GM12878 (cell line): ENCODE data around the gene NKIRAS1. TPM values are rescaled to one million over a fixed set of nuclear protein-coding genes. Genes with fewer than 3 reads are reported as not detected.

Experiments used
- ATAC-seq: fragments of 200-7000 bp; cut with Tn5 transposase; 3 replicates; pipeline ENCODE4 v1.9.1; 2020; ENCODE audit warnings: mild to moderate bottlenecking, moderate library complexity
- BruUV-seq: library from RNA; stranded (reverse); fragments of 400-500 nt; replicated peaks from 2 replicates; lab custom pipeline; 2021; lab: Mats Ljungman, UMichigan
- CTCF ChIA-PET: fragments of 300-600 bp; sonication (Branson Sonifier 250); formaldehyde crosslinking; extraction: SDS; loops from one replicate; lab custom pipeline; 2021; ENCODE audit warnings: inconsistent platforms; lab: Yijun Ruan, JAX
- POLR2A ChIA-PET: fragments of 350-600 bp; formaldehyde crosslinking; extraction: SDS; loops from one replicate; lab custom pipeline; 2021; ENCODE audit warnings: inconsistent platforms; lab: Charles Lee
- RAD21 ChIA-PET: fragments of 300-600 bp; sonication (Branson Sonifier 250); formaldehyde crosslinking; loops from one replicate; lab custom pipeline; 2023; ENCODE audit warnings: antibody characterized with exemption; ENCODE audit not compliant: unreplicated experiment; lab: Charles Lee
- SMC1A ChIA-PET: fragments of 300-600 bp; sonication (Branson Sonifier 250); formaldehyde crosslinking; loops from one replicate; lab custom pipeline; 2023; ENCODE audit not compliant: unreplicated experiment, uncharacterized antibody; lab: Charles Lee
- DNase-seq: peaks from one replicate; pipeline ENCODE4 v3.0.0-alpha.2; 2011; ENCODE audit warnings: low read depth, low spot score
- FAIRE-seq: peaks from 3 replicates; lab custom pipeline; 2011; peaks lifted over from hg19 to GRCh38; lab: Jason Lieb, UNC
- H2AFZ ChIP-seq: 2 replicates; pipeline ENCODE4 v1.6.0; 2011; ENCODE audit warnings: low read depth, low read length, control low read depth; ENCODE audit not compliant: control insufficient read depth
- H3K27ac ChIP-seq: 2 replicates; pipeline ENCODE4 v1.5.1; 2011; ENCODE audit warnings: control low read depth; ENCODE audit not compliant: control insufficient read depth, insufficient read depth
- H3K27me3 ChIP-seq, 2 experiments: replicated peaks in 1 of 2; 2 replicates each; pipeline versions ENCODE4 v1.6.0 to v1.6.1; 2011; ENCODE audit warnings: low read length in 1 of 2; ENCODE audit not compliant: control insufficient read depth in 2 of 2, insufficient read depth in 2 of 2
- H3K36me3 ChIP-seq, 2 experiments: 2 replicates each; pipeline ENCODE4 v1.5.1; 2011; ENCODE audit warnings: low read length in 1 of 2; ENCODE audit not compliant: control insufficient read depth in 2 of 2, insufficient read depth in 2 of 2
- H3K4me1 ChIP-seq: 2 replicates; pipeline ENCODE4 v1.6.1; 2011; ENCODE audit warnings: mild to moderate bottlenecking, low read length, moderate library complexity, mixed read lengths; ENCODE audit not compliant: control insufficient read depth, insufficient read depth
- H3K4me2 ChIP-seq: 2 replicates; pipeline ENCODE4 v1.6.0; 2011; ENCODE audit warnings: control low read depth; ENCODE audit not compliant: control insufficient read depth, insufficient read depth
- H3K4me3 ChIP-seq: fragments of 200-600 bp; sonication (generic); 2 replicates; pipeline ENCODE4 v1.5.1; 2016
- H3K79me2 ChIP-seq: 2 replicates; pipeline ENCODE4 v1.6.0; 2011; ENCODE audit warnings: low read length; ENCODE audit not compliant: control insufficient read depth, insufficient read depth
- H3K9ac ChIP-seq: 2 replicates; pipeline ENCODE4 v1.8.0; 2011; ENCODE audit warnings: low read length, control low read depth, mixed read lengths; ENCODE audit not compliant: control insufficient read depth, insufficient read depth
- H3K9me3 ChIP-seq: replicated peaks from 3 replicates; pipeline ENCODE4 v1.5.1; 2011; ENCODE audit warnings: mild to moderate bottlenecking, low read length; ENCODE audit not compliant: control insufficient read depth, insufficient read depth
- H4K20me1 ChIP-seq: 2 replicates; pipeline ENCODE4 v1.6.0; 2011; ENCODE audit not compliant: control insufficient read depth, insufficient read depth
- BCL11A ChIP-seq: IDR thresholded peaks from 2 replicates; pipeline ENCODE4 v1.6.1; 2011; ENCODE audit warnings: low read depth, low read length
- BMI1 ChIP-seq: fragments of 450-650 bp; IDR thresholded peaks from 2 replicates; pipeline ENCODE4 v1.6.1; 2016; ENCODE audit warnings: mild to moderate bottlenecking, moderate library complexity, borderline replicate concordance
- JUNB ChIP-seq: IDR thresholded peaks from 2 replicates; pipeline ENCODE4 v1.6.1; 2016; ENCODE audit warnings: antibody characterized with exemption, mild to moderate bottlenecking
- NKRF ChIP-seq: fragments of 450-650 bp; conservative IDR thresholded peaks from 2 replicates; pipeline ENCODE4 v1.6.1; 2017; ENCODE audit warnings: mild to moderate bottlenecking, moderate library complexity
- SMAD5 ChIP-seq: IDR thresholded peaks from 2 replicates; pipeline ENCODE4 v1.6.1; 2016; ENCODE audit warnings: antibody characterized with exemption, low read depth
- SUZ12 ChIP-seq: fragments of 200-600 bp; sonication (generic); IDR thresholded peaks from one replicate; pipeline ENCODE4 v1.6.1; 2018; ENCODE audit warnings: antibody characterized with exemption, mild to moderate bottlenecking; ENCODE audit not compliant: unreplicated experiment
- TAF1 ChIP-seq: IDR thresholded peaks from 2 replicates; pipeline ENCODE4 v1.6.1; 2011; ENCODE audit warnings: mild to moderate bottlenecking, low read depth, low read length, borderline replicate concordance
- ZBTB11 ChIP-seq: fragments of 450-650 bp; formaldehyde crosslinking; IDR thresholded peaks from 2 replicates; pipeline ENCODE4 v1.5.0; 2022; ENCODE audit warnings: mild to moderate bottlenecking, missing genetic modification characterization
- ZSCAN29 ChIP-seq: fragments of 450-650 bp; IDR thresholded peaks from 2 replicates; pipeline ENCODE4 v1.6.1; 2017; ENCODE audit warnings: mild to moderate bottlenecking, moderate library complexity
- WGBS: methylation state at CpG from one replicate; pipeline ENCODE4 v1.1.6; 2016; ENCODE audit warnings: low lambda C conversion rate; ENCODE audit not compliant: insufficient replicate concordance, insufficient coverage; ENCODE audit errors: missing lambda C conversion rate; 5-methylcytosine and 5-hydroxymethylcytosine counted together
- in situ Hi-C: fragments of 300-500 bp; cut with MboI; formaldehyde crosslinking; loops from 9 replicates; pipeline ENCODE4 v1.14.3; 2018; ENCODE audit warnings: mixed read lengths
- intact Hi-C: fragments of 100-400 bp; cut with micrococcal nuclease; formaldehyde crosslinking; loops from one replicate; pipeline ENCODE4 v1.14.2; 2022; ENCODE audit not compliant: unreplicated experiment
- polyA plus RNA-seq, 11 experiments: library from polyadenylated mRNA; depleted of rRNA in 4 of 11; unstranded in 6 of 11; stranded (reverse) in 5 of 11; fragments of >200 nt; fragmentation: Nextera tagmentation in 4 of 11; fragmentation: Illumina TruSeq in 1 of 11; extraction: Ambion mirVana in 4 of 11; extraction: Trizol in 1 of 11; gene quantifications; 1 replicate in 1 of 11; 2 replicates in 10 of 11; pipeline versions ENCODE4 v1.2.1 to v1.2.3, GENCODE V29; 2011 to 2016; ENCODE audit warnings: inconsistent platforms in 2 of 11, missing spikeins in 2 of 11, low read depth in 1 of 11
- total RNA-seq, 4 experiments: library from RNA; depleted of rRNA in 3 of 4; stranded (reverse); fragments of >200 nt in 3 of 4; fragmentation: Illumina TruSeq in 1 of 4; extraction: Trizol in 1 of 4; gene quantifications; 2 replicates each; pipeline versions ENCODE4 v1.2.1 to v1.2.3, GENCODE V29; 2013 to 2021
- TF ChIP-seq, protein P1 (sequence below): IDR thresholded peaks from 2 replicates; pipeline ENCODE4 v1.6.1; 2012; ENCODE audit warnings: mild to moderate bottlenecking, low read depth, low read length
- TF ChIP-seq, protein P2 (sequence below): fragments of 450-650 bp; IDR thresholded peaks from 2 replicates; pipeline ENCODE4 v1.6.1; 2017; ENCODE audit warnings: mild to moderate bottlenecking
- TF ChIP-seq, protein P3 (sequence below): fragments of 450-650 bp; IDR thresholded peaks from 2 replicates; pipeline ENCODE4 v1.6.1; 2017; ENCODE audit warnings: borderline replicate concordance

The NKIRAS1 gene
- total and polyA plus RNA-seq, 10 of the 15 experiments (the other 5 are each of a cell fraction or from before 2014, with no cell fraction given) = 7.1 to 17.9 (median 10.9) TPM

GRCh38 chr3:23937296-23937695 is 20.5 kb upstream of the NKIRAS1 start:
- no peaks in the 10 kb centered on the region for H3K36me3 ChIP-seq
- WGBS = 43% methylated on average over 1 of the region's 1 CpG
- RAD21 ChIA-PET = no interaction called here
- TF ChIP-seq JUNB (no peak), BMI1 (no peak), ZBTB11 (CRISPR knock-in tag) (no peak), BCL11A (no peak), TAF1 (no peak), NKRF (no peak), SMAD5 (no peak), SUZ12 (no peak), ZSCAN29 (no peak)
- TF ChIP-seq, protein P1, sequence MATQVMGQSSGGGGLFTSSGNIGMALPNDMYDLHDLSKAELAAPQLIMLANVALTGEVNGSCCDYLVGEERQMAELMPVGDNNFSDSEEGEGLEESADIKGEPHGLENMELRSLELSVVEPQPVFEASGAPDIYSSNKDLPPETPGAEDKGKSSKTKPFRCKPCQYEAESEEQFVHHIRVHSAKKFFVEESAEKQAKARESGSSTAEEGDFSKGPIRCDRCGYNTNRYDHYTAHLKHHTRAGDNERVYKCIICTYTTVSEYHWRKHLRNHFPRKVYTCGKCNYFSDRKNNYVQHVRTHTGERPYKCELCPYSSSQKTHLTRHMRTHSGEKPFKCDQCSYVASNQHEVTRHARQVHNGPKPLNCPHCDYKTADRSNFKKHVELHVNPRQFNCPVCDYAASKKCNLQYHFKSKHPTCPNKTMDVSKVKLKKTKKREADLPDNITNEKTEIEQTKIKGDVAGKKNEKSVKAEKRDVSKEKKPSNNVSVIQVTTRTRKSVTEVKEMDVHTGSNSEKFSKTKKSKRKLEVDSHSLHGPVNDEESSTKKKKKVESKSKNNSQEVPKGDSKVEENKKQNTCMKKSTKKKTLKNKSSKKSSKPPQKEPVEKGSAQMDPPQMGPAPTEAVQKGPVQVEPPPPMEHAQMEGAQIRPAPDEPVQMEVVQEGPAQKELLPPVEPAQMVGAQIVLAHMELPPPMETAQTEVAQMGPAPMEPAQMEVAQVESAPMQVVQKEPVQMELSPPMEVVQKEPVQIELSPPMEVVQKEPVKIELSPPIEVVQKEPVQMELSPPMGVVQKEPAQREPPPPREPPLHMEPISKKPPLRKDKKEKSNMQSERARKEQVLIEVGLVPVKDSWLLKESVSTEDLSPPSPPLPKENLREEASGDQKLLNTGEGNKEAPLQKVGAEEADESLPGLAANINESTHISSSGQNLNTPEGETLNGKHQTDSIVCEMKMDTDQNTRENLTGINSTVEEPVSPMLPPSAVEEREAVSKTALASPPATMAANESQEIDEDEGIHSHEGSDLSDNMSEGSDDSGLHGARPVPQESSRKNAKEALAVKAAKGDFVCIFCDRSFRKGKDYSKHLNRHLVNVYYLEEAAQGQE = no peak
- TF ChIP-seq, protein P2, sequence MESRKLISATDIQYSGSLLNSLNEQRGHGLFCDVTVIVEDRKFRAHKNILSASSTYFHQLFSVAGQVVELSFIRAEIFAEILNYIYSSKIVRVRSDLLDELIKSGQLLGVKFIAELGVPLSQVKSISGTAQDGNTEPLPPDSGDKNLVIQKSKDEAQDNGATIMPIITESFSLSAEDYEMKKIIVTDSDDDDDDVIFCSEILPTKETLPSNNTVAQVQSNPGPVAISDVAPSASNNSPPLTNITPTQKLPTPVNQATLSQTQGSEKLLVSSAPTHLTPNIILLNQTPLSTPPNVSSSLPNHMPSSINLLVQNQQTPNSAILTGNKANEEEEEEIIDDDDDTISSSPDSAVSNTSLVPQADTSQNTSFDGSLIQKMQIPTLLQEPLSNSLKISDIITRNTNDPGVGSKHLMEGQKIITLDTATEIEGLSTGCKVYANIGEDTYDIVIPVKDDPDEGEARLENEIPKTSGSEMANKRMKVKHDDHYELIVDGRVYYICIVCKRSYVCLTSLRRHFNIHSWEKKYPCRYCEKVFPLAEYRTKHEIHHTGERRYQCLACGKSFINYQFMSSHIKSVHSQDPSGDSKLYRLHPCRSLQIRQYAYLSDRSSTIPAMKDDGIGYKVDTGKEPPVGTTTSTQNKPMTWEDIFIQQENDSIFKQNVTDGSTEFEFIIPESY = no peak
- TF ChIP-seq, protein P3, sequence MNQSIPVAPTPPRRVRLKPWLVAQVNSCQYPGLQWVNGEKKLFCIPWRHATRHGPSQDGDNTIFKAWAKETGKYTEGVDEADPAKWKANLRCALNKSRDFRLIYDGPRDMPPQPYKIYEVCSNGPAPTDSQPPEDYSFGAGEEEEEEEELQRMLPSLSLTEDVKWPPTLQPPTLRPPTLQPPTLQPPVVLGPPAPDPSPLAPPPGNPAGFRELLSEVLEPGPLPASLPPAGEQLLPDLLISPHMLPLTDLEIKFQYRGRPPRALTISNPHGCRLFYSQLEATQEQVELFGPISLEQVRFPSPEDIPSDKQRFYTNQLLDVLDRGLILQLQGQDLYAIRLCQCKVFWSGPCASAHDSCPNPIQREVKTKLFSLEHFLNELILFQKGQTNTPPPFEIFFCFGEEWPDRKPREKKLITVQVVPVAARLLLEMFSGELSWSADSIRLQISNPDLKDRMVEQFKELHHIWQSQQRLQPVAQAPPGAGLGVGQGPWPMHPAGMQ = no peak

More at GRCh38 chr3:23937296-23937695, 20.5 kb upstream of the NKIRAS1 start:
- H4K20me1 ChIP-seq = no peaks in the 10 kb centered on the region
- no peak overlapping the region for H3K9ac ChIP-seq
- no TSS peak for BruUV-seq
- ChIA-PET CTCF (no interaction called here), POLR2A (no interaction called here), SMC1A (no interaction called here)
- H3K27ac ChIP-seq = no peak overlapping the region
- H3K9me3 ChIP-seq = no peaks in the 10 kb centered on the region
- no peak overlapping the region for H3K4me2 ChIP-seq
- H3K4me3 ChIP-seq = no peak overlapping the region
- no peaks in the 10 kb centered on the region for H3K4me1 ChIP-seq
- intact Hi-C loops = no loop called here
- ATAC-seq (no peak), FAIRE-seq (no peak), DNase-seq (no peak)
- H3K27me3 ChIP-seq = no peaks in the 10 kb centered on the region
- in situ Hi-C loops = loop anchor here (25.0 kb wide), 1 partner anchor 1850 kb away; the partner anchor contains the start of genes NGLY1 and OXSM
- H2AFZ ChIP-seq = no peak overlapping the region
- H3K79me2 ChIP-seq = no peaks in the 10 kb centered on the region
